ENCODE data around the gene PICK1. TPM values are rescaled to one million over a fixed set of nuclear protein-coding genes. Genes with fewer than 3 reads are reported as not detected.

PICK1 gene
- total RNA-seq, 2 experiments from 2014 or later, result 21.2 to 25.6 TPM

GRCh38 chr22:38065539-38065938 is 8.3 kb downstream of the PICK1 start:
- no peaks in the 10 kb centered on the region for H3K27me3 ChIP-seq (ENCODE audit: control insufficient read depth in 1 of 2, insufficient read depth in 2 of 2, low read length in 2 of 2)
- H3K4me3 ChIP-seq (ENCODE audit: low read length), result no peak overlapping the region
- intact Hi-C loops (cut with DNase I, micrococcal nuclease), result no loop called here
- H3K36me3 ChIP-seq (ENCODE audit: insufficient read depth, low read length), result peaks cover 45% of the 10 kb centered on the region
- H3K27ac ChIP-seq (ENCODE audit: low read depth in 1 of 2, low read length in 2 of 2), result no peak overlapping the region
- H3K4me1 ChIP-seq (ENCODE audit: insufficient read depth, low read length), result no peaks in the 10 kb centered on the region
- TF ChIP-seq CTCF (IDR thresholded peaks at IDR 0.05), result no peak
- Mint-ChIP-seq H3K9me3 (no peaks in the 10 kb centered on the region), H3K4me3 (no peak overlapping the region), H3K27me3 (no peaks in the 10 kb centered on the region), H3K36me3 (ENCODE audit: low read depth) (peaks cover 69% of the 10 kb centered on the region), H3K4me1 (ENCODE audit: low read depth) (no peaks in the 10 kb centered on the region), H3K27ac (no peak overlapping the region)
- POLR2A ChIA-PET, result no interaction called here
- H3K9me3 ChIP-seq (ENCODE audit: control insufficient read depth in 1 of 2, insufficient read depth in 1 of 2, low read length in 2 of 2), result no peaks in the 10 kb centered on the region
- CTCF ChIA-PET, result interaction anchor here (1.2 kb wide), 1 partner anchor 13 kb away, joined by 3 read pairs; no protein-coding TSS in a partner anchor
- no peak for DNase-seq
- ATAC-seq (ENCODE audit: poor library complexity), result no peak

- Histone ChIP-seq H3K4me1 (ENCODE audit: insufficient read depth, low read length) (no peaks in the 10 kb centered on the region), H3K4me3 (ENCODE audit: low read length) (no peak overlapping the region), H3K9me3 (ENCODE audit: control insufficient read depth in 1 of 2, insufficient read depth in 1 of 2, low read length in 2 of 2) (no peaks in the 10 kb centered on the region), H3K27ac (ENCODE audit: low read depth in 1 of 2, low read length in 2 of 2) (no peak overlapping the region), H3K27me3 (ENCODE audit: control insufficient read depth in 1 of 2, insufficient read depth in 2 of 2, low read length in 2 of 2) (no peaks in the 10 kb centered on the region), H3K36me3 (ENCODE audit: insufficient read depth, low read length) (peaks cover 50% of the 10 kb centered on the region)
- Mint-ChIP-seq H3K4me1 (ENCODE audit: low read depth) (no peaks in the 10 kb centered on the region), H3K27ac (no peak overlapping the region), H3K27me3 (no peaks in the 10 kb centered on the region), H3K9me3 (no peaks in the 10 kb centered on the region), H3K4me3 (no peak overlapping the region), H3K36me3 (ENCODE audit: low read depth) (peaks cover 76% of the 10 kb centered on the region)
- DNase-seq (no peak), ATAC-seq (ENCODE audit: poor library complexity) (no peak)
- CTCF ChIA-PET, result no interaction called here
- POLR2A ChIA-PET, result no interaction called here
- intact Hi-C loops (cut with DNase I, micrococcal nuclease), result no loop called here
- TF ChIP-seq CTCF (IDR thresholded peaks at IDR 0.05), result no peak
Observed at GRCh38 chr22:38066381-38067027, 9.3 kb downstream of the PICK1 start.

GRCh38 chr22:38067028-38067415 is 9.8 kb downstream of the PICK1 start:
- intact Hi-C loops (cut with DNase I, micrococcal nuclease), result no loop called here
- no peak overlapping the region for H3K4me3 Mint-ChIP-seq
- Histone ChIP-seq H3K27me3 (ENCODE audit: control insufficient read depth in 1 of 2, insufficient read depth in 2 of 2, low read length in 2 of 2) (no peaks in the 10 kb centered on the region), H3K36me3 (ENCODE audit: insufficient read depth, low read length) (peaks cover 54% of the 10 kb centered on the region), H3K27ac (ENCODE audit: low read depth in 1 of 2, low read length in 2 of 2) (no peak overlapping the region), H3K9me3 (ENCODE audit: control insufficient read depth in 1 of 2, insufficient read depth in 1 of 2, low read length in 2 of 2) (no peaks in the 10 kb centered on the region), H3K4me1 (ENCODE audit: insufficient read depth, low read length) (no peaks in the 10 kb centered on the region), H3K4me3 (ENCODE audit: low read length) (no peak overlapping the region)
- peaks cover 71% of the 10 kb centered on the region for H3K36me3 Mint-ChIP-seq (ENCODE audit: low read depth)
- no peaks in the 10 kb centered on the region for H3K27me3 Mint-ChIP-seq
- POLR2A ChIA-PET, result no interaction called here
- H3K27ac Mint-ChIP-seq, result no peak overlapping the region
- no peaks in the 10 kb centered on the region for H3K4me1 Mint-ChIP-seq (ENCODE audit: low read depth)
- H3K9me3 Mint-ChIP-seq, result no peaks in the 10 kb centered on the region
- CTCF ChIA-PET, result no interaction called here
- no peak for DNase-seq
- no peak for TF ChIP-seq CTCF (IDR thresholded peaks at IDR 0.05)
- no peak for ATAC-seq (ENCODE audit: poor library complexity)
